ENCODE results near the gene SCYGR1.

The SCYGR1 gene

GRCh38 chr2:227351639-227352038 is 36.1 kb downstream of the SCYGR1 start:
- Histone ChIP-seq H3K9ac (ENCODE audit: low read length) (no peak overlapping the region), H3K36me3 (ENCODE audit: insufficient read depth, low read length) (peaks cover 63% of the 10 kb centered on the region), H2AFZ (ENCODE audit: low read length) (no peak overlapping the region), H3K4me2 (ENCODE audit: low read length) (no peak overlapping the region), H3K9me2 (ENCODE audit: low read depth, low read length) (no peaks in the 10 kb centered on the region), H3K4me3 (ENCODE audit: low read depth, low read length, poor library complexity, severe bottlenecking) (no peak overlapping the region), H3K79me2 (ENCODE audit: insufficient read depth, low read length) (no peaks in the 10 kb centered on the region), H3K27ac (ENCODE audit: low read depth, low read length, poor library complexity, severe bottlenecking) (no peak overlapping the region), H3K4me1 (ENCODE audit: insufficient read depth, low read length, severe bottlenecking) (no peaks in the 10 kb centered on the region), H4K20me1 (ENCODE audit: insufficient read depth, low read length) (no peaks in the 10 kb centered on the region), H3K9me3 (ENCODE audit: low read length) (no peaks in the 10 kb centered on the region), H3K27me3 (ENCODE audit: insufficient read depth, low read length) (no peaks in the 10 kb centered on the region), H3F3A (ENCODE audit: insufficient read depth, low read length) (no peaks in the 10 kb centered on the region)
- TF ChIP-seq CTCF (IDR thresholded peaks at IDR 0.05; ENCODE audit: low read length) (no peak), EZH2 (IDR thresholded peaks at IDR 0.05; ENCODE audit: borderline replicate concordance, low read length) (no peak)

GRCh38 chr2:227349989-227350612 is 37.6 kb downstream of the SCYGR1 start:
- no peak for TF ChIP-seq CTCF (IDR thresholded peaks at IDR 0.05; ENCODE audit: low read length)
- no peak for TF ChIP-seq EZH2 (IDR thresholded peaks at IDR 0.05; ENCODE audit: borderline replicate concordance, low read length)
- Histone ChIP-seq H3K9me3 (ENCODE audit: low read length) (no peaks in the 10 kb centered on the region), H3K27ac (ENCODE audit: low read depth, low read length, poor library complexity, severe bottlenecking) (no peak overlapping the region), H2AFZ (ENCODE audit: low read length) (no peak overlapping the region), H3K9ac (ENCODE audit: low read length) (no peak overlapping the region), H3K27me3 (ENCODE audit: insufficient read depth, low read length) (no peaks in the 10 kb centered on the region), H3K9me2 (ENCODE audit: low read depth, low read length) (no peaks in the 10 kb centered on the region), H4K20me1 (ENCODE audit: insufficient read depth, low read length) (no peaks in the 10 kb centered on the region), H3K4me1 (ENCODE audit: insufficient read depth, low read length, severe bottlenecking) (no peaks in the 10 kb centered on the region), H3K4me2 (ENCODE audit: low read length) (no peak overlapping the region), H3K36me3 (ENCODE audit: insufficient read depth, low read length) (peaks cover 63% of the 10 kb centered on the region), H3K79me2 (ENCODE audit: insufficient read depth, low read length) (no peaks in the 10 kb centered on the region), H3K4me3 (ENCODE audit: low read depth, low read length, poor library complexity, severe bottlenecking) (no peak overlapping the region), H3F3A (ENCODE audit: insufficient read depth, low read length) (no peaks in the 10 kb centered on the region)

- TF ChIP-seq CTCF (IDR thresholded peaks at IDR 0.05; ENCODE audit: low read length): no peak
- TF ChIP-seq EZH2 (IDR thresholded peaks at IDR 0.05; ENCODE audit: borderline replicate concordance, low read length): no peak
- no peaks in the 10 kb centered on the region for H3F3A ChIP-seq (ENCODE audit: insufficient read depth, low read length)
- no peak overlapping the region for H3K9ac ChIP-seq (ENCODE audit: low read length)
- no peaks in the 10 kb centered on the region for H3K9me2 ChIP-seq (ENCODE audit: low read depth, low read length)
- H4K20me1 ChIP-seq (ENCODE audit: insufficient read depth, low read length): no peaks in the 10 kb centered on the region
- H3K4me3 ChIP-seq (ENCODE audit: low read depth, low read length, poor library complexity, severe bottlenecking): no peak overlapping the region
- no peaks in the 10 kb centered on the region for H3K79me2 ChIP-seq (ENCODE audit: insufficient read depth, low read length)
- H3K4me2 ChIP-seq (ENCODE audit: low read length): no peak overlapping the region
- H3K27ac ChIP-seq (ENCODE audit: low read depth, low read length, poor library complexity, severe bottlenecking): no peak overlapping the region
- H3K4me1 ChIP-seq (ENCODE audit: insufficient read depth, low read length, severe bottlenecking): no peaks in the 10 kb centered on the region
- no peak overlapping the region for H2AFZ ChIP-seq (ENCODE audit: low read length)
- peaks cover 64% of the 10 kb centered on the region for H3K36me3 ChIP-seq (ENCODE audit: insufficient read depth, low read length)
- no peaks in the 10 kb centered on the region for H3K27me3 ChIP-seq (ENCODE audit: insufficient read depth, low read length)
- no peaks in the 10 kb centered on the region for H3K9me3 ChIP-seq (ENCODE audit: low read length)
These were observed 39.4 kb downstream of the SCYGR1 start for GRCh38 chr2:227348324-227348723.

Data from OCI-LY1 (cell line).